ENCODE results near the gene XPNPEP2.

Gene XPNPEP2

DNA sequence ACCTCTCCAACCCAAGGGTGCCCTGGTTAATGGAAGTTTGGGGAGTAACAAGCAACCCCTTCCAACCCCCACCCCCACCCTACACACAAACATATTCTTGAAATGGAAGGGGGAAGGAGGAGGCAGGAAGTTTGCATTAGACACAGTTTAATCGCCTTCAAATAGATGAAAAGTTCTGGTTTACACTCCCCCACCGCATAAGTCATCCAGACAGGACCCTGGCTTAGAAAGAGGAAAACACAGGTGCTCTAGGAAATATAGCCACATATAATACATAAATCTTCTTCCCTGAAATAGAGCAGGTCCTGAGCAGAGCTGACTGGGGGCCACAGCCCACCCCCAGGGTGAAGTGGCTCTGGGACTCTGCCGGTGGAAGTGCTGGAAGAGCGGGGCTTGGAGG is 66.0 kb downstream of the XPNPEP2 start:
- no peak for DNase-seq

DNA sequence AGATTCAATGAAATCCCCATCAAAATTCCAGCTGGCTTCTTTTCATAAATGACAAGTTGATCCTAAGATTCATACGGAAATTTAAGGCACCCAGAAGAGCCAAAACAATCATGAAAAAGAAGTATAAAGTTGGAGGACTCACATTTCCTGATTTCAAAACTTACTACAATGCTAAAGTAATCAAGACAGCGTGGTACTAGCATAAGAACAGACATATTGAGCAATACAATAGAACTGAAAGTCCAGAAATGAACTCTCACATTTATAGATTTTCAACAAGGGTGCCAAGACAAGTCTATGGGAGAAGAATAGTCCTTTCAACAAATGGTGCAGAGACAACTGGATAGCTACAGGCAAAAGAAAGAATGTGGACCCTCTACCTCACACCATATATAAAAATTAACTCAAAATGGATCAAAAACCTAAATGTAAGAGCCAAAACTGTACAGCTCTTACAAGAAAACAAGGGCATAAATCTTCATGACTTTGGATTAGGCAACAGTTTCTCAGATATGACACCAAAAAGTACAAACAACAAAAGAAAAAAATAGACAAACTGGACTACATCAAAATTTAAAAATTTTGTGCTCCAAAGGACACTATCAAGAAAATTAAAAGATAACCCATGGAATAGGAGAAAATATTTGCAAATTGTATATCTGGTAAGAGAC is 69.5 kb downstream of the XPNPEP2 start:
- DNase-seq = no peak

DNA sequence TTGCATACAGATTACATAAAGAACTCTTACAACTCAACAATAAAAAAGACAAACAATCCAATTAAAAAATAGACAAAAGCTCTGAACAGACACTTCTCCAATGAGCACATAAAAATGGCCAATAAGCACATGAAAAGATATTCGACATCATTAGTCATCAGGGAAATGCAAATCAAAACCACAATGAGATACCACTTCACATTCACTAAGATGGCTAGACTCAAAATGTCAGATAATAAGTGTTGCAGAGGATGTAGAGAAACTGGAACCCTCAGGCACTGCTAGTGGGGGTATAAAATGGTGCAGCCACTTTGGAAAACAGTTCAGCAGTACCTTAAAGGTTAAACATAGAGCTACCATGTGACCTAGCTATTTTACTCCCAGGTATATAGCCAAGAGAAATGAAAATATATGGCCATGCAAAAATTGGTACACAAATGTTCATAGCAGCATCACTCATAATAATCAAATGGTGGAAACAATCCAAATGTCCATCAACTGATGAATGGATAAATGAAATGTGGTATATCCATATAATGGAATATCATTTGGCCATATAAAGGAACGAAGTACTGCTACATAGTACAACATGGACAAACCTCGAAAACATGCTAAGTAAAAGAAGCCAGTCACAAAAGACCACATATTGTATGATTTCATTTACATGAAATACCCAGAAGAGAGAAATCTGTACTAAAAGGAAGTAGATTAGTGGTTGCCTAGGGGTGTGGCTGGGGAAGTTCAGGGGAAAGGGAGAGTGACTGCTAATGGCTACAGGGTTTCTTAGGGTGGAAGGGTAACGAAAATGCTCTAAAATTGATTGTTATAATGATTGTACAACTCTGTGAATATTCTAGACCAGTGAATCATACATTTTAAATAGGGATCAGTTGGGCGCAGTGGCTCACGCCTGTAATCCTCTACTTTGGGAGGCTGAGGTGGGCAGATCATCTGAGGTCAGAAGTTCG is 70.3 kb downstream of the XPNPEP2 start:
- no peak for DNase-seq

DNA sequence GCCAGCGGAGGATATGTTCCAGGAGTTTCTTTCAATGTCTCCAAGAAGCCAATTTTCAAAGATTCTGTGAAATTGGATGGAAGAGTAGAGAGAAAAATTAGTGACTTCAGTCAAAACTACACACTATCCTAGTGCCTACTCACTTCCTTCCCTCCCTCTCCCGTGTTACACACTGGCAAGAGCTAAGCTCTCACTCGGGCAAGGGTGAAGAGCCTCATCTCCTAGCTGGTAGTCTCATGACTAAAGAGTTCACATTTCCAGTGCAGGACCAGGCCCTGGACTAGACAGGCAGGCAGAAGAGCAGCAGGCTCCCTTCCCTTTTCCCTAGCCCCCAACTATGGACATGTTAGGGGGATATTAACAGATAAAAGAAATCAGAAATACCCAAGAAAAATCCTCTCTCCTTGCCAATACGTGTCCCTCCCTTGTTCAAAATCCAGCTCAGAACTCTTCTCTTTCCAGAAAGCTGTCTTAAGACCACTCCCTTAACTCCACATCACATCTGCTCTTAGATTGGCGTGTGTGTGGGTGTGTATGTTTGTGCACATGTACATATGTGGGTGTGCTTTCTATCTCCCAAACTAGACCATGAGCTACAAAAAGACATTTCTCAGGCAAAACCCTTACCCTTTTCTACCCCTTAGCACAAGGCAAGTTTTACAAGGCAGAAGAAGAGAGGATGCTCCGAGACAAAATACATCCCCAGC is 75.0 kb downstream of the XPNPEP2 start:
- DNase-seq = no peak

DNA sequence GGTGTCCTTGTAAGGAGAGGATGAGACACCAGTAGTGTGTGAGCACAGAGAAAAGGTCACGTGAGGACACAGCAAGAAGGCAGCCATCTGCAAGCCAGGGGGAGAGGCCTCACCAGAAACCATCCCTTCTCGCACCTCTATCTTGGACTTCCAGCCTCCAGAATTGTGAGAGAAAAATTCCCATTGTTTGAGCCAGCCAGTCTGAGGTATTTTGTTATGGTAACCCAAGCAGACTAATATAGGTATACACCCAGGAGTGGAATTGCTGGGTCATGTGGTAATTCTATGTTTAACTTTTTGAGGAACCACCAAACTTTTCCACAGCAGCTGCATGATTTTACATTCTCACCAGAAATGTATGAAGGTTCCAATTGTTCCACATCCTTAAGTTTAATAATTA is 79.3 kb downstream of the XPNPEP2 start:
- no peak for DNase-seq
